ENCODE results near the gene HIVEP3. TPM values are rescaled to one million over a fixed set of nuclear protein-coding genes. Genes with fewer than 3 reads are reported as not detected.

HIVEP3 gene
- total RNA-seq, 1 donor from 2014 or later, result 0.77 TPM

DNA sequence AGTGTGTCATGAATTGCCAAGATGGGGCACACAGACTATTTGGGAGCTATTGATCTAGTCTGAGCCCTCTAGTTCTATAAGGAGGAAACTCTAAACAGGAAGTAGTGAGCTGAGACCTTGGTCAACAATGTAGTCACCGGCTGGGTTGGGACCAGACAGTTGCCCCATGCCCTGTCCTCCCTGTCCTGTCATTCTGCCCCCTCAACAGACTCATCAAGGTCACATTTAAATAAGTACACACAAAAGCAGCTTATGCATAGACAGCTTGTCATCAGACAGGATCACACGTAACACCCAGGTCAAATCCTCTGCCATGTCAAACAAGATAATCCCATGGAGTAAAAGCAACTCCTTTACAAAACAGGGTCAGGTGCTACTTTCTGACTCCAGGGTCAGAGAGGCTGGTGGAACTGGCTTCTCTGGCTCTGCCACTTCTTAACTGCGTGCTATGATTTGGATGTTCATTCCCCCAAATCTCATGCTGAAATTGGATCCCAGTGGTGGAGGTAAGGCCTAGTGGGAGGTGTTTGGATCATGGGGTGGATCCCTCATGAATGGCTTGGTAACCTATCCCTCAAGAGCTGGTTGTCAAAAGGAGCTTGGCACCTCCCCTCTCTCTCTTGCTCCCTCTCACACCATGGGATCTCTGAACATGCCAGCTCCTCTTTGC, 128.9 kb downstream of the HIVEP3 start:
- DNase-seq (ENCODE audit: low read depth in 2 of 2), result no peak

DNA sequence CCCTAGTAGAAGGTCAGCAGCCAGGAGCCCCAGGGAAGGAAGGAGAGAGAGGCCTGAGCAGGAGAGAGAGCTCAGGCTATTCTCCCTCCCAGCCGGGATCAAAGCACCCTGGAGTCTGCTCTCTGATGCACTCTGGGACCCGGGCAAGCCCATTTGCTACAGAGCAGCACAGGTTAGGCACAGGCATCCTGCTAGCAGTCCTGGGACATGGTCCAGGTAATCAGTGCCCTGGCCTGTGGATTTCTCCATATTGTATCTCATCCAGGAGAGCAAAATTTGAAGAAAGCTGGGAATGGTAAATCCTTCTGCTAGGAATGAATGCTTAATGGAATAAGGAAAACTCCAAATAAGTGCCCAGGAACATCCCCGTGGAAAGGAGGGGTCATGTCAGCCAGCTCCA, 130.3 kb downstream of the HIVEP3 start:
- DNase-seq (ENCODE audit: low read depth in 2 of 2), result no peak

GRCh38 chr1:41784531-41785274, 134.0 kb downstream of the HIVEP3 start:
- no peak for DNase-seq (ENCODE audit: low read depth in 2 of 2)

DNA sequence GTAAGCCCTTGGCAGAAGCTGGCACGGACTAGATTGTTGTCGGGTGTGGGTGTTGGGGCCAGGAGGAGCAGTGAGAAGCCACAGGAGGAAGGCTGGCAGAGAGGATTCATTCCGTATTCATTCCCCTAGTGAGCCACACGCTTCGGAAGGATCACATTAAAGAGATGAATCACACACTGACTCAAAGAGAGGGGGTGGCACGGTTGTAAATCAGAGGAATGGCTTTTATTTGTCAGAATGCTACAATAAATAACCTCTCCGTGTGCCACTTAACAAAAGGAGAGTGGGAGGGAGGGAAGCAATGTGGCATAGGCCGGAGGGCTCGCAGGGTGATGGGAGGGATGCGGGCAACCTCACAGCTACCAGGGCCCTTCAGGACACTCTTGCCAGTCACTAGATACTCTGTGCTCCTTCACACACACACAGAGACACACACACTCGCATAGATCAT, 135.5 kb downstream of the HIVEP3 start:
- peak in 1 of 2 donors; percentile 72 for DNase-seq (ENCODE audit: low read depth in 2 of 2)

GRCh38 chr1:41780916-41781315, 137.8 kb downstream of the HIVEP3 start:
- no peak for DNase-seq (ENCODE audit: low read depth in 2 of 2)

- no peak for DNase-seq (ENCODE audit: low read depth in 2 of 2)
These were observed 138.4 kb downstream of the HIVEP3 start for GRCh38 chr1:41780322-41780721.

- DNase-seq (ENCODE audit: low read depth in 2 of 2), result no peak
These were observed 139.4 kb downstream of the HIVEP3 start for GRCh38 chr1:41779360-41779759.

DNA sequence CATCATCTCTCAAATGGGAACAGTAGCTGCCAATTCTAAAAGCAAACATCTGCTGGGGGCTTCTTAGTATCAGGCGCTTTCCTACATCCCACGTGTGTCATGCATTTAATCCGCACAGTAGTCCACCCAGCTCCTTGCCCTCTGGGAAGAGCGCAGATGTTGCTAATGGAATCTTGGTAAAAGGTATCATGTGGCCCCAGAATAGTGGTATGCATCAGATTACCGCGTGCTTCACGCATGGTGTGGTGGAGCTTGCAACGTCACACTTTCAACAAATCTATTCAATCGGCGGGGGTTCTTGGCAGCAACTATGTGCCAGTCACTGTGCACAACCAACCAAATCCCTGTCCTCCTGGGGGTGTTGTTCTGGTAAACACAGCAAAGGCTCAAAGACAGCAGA, 141.0 kb downstream of the HIVEP3 start:
- DNase-seq (ENCODE audit: low read depth in 2 of 2), result no peak

DNA sequence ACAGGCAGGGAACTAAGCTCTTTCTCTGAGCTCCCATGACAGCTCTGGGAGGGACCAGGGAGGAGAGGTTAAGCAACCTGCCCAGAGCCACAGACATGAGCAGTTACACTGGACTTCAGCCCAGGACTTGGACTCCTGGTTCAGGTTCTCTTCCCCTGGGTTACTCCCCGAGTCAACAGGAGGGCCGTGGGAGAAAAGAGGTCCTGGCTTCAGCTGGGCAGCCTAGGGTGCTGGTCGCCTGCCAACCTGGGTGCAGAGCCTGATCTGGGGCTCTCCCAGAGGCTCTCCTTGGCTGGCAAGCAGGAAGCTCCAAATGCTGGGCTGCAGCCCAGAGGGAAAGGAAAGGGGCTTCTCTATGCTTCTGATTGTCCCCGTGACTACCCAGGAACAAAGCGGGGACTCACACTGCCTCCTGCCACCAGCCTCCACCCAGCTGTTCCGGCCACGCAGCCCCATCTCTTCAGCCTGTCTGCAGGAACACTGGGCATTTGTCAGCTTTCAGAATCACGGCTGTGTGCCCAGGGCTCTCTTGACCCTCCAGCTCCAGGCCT, 141.8 kb downstream of the HIVEP3 start:
- DNase-seq (ENCODE audit: low read depth in 2 of 2), result no peak

GRCh38 chr1:41775956-41776585, 142.7 kb downstream of the HIVEP3 start:
- peak in 1 of 2 donors; percentile 12 for DNase-seq (ENCODE audit: low read depth in 2 of 2)

DNA sequence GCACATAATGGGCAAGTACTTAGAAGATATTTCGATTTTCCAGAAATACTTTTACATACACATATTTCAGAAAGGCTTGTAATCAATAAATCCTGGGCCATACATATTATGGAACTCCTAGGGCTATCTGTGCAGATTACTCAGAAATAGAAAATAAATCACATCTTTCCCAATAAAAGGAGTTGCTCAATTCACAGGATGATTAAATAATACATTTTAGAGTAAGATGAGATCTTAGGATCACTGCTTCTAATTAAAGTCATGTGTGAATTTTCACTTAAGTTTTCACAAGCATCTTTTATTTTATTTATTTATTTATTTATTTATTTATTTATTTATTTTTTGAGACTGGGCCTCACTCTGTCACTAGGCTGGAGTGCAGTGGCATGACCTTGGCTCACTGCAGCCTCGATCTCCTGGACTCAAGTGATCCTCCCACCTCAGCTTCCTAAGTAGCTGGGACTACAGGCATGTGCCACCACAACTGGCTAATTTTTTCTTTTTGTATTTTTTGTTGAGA, 144.2 kb downstream of the HIVEP3 start:
- DNase-seq (ENCODE audit: low read depth in 2 of 2), result no peak

DNA sequence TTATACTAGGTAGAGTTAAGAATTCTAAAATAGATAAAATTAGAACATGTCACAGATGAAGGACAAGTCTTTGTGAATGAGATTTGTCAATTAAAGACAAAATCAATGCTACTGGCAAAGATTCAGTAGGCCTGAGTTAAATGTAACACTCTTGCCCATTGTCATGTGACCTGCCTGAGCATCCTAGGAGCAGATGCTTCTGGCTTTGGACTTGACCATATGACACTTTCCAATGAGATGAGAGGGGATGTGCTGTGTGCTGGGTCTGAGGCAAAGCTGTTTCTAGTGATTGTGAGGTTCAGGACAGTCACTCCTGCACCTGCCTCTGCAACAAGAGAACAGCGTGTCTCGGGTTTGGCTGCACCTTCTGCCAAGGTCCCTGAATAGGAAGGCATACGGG, 144.9 kb downstream of the HIVEP3 start:
- no peak for DNase-seq (ENCODE audit: low read depth in 2 of 2)

DNA sequence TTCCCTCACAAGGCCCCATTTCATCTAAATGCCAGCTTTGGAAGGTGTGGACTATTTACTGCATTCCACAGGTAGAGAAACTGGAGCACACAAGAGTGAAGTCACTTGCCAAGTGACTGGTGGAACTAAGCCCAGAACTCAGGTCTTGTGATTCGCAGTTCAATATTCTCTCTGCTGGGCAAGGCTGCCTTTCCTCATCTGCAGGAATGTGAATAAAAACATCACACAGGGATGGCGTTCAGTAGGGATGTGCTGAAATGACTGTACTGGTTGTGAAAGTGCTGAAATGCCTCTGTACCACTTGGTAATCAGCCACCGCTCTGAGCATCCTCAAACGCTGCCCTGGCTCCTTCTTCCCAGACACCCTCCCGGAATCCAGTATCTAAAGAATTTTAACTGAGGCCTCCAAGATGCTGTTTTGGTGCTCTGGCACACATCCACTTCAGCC, 145.6 kb downstream of the HIVEP3 start:
- no peak for DNase-seq (ENCODE audit: low read depth in 2 of 2)

DNA sequence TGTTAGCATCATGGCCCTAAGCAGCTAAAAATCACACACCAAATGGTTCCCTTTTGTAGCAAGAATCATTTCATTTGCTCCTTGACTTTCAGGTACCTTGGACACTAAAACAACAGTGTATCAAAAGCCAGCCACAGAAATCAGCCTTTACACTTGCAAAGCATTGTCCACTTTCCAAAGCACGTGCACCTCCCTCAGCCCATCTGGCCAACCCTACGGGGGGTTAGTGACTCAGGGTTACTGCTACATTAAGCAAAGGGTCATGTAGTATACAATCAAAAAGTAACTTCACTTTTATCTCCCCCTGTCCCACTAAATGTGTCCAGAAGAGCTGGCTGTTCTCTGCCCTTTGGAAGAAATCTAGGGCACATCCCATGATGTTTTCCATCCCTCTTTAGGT, 149.7 kb downstream of the HIVEP3 start:
- no peak for DNase-seq (ENCODE audit: low read depth in 2 of 2)

DNA sequence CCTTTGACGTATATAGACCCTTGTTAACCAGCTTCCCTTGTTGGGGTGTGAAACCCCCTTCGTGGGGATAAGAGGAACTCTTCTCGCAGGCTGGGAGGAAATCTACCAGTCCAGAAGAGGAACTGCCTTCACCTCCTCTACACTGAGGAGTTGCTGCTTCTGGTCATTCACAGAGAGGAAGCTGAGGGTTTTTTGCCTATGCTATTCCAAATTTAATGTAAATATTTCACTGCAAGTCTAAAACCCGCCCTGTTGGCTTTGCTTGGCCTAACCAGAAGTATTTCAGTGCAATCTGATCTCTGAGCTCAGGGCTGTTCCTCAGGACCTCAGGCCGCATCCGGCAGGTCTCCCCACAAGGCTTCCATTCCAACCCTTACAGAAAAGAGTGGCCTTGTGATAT, 150.1 kb downstream of the HIVEP3 start:
- no peak for DNase-seq (ENCODE audit: low read depth in 2 of 2)

GRCh38 chr1:41767534-41768525, 150.9 kb downstream of the HIVEP3 start:
- DNase-seq (ENCODE audit: low read depth in 2 of 2), result no peak

GRCh38 chr1:41766546-41766945, 152.2 kb downstream of the HIVEP3 start:
- DNase-seq (ENCODE audit: low read depth in 2 of 2), result no peak

DNA sequence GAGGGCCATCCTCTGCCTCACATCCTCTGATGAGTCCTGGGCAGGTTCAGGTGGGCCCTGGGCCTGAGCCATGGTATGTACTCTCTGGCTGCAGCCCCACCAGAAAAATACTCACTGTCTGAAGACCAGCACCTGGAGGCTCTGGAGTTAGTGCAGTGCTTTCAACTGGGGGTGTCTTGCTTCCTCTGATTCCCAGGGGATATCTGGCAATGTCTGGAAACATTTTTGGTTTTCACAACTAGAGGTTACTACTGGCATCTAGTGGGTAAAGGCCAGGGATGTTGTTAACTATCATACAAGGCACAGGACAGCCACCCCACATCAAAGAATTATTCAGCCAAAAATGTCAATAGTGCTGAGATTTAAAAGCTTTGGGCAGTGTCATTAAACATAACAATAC, 152.7 kb downstream of the HIVEP3 start:
- DNase-seq (ENCODE audit: low read depth in 2 of 2), result no peak

GRCh38 chr1:41765152-41765551, 153.6 kb downstream of the HIVEP3 start:
- DNase-seq (ENCODE audit: low read depth in 2 of 2), result no peak

DNA sequence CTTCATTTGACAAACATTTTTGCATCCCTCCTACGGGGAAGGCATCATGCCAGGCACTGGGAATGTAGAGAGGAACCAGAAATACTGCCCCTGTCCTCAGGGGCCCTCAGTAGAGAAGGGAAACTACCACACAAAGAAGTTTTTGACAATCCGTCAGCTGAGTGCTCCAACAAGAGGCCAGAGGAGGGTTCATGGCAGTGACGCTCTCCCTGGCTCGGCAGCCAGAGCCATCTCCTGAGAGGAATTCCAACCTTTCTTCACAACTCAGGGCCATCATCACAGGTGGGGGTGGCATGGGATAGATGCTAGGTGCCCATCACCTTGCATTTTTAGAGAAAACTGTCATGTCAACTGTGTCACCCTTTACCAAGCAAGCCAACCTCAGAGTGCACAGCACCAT, 154.1 kb downstream of the HIVEP3 start:
- no peak for DNase-seq (ENCODE audit: low read depth in 2 of 2)

GRCh38 chr1:41762777-41763176, 155.9 kb downstream of the HIVEP3 start:
- no peak for DNase-seq (ENCODE audit: low read depth in 2 of 2)
